ENCODE results near the gene FUT9.
"Not testable (repeated sequence)": the region's sequence is repeated elsewhere in the genome, so short reads cannot be mapped to it uniquely, and the experiment has no call there.

The FUT9 gene

GRCh38 chr6:96186516-96187195 is 170.9 kb downstream of the FUT9 start:
- no peak for DNase-seq

- DNase-seq = no peak
Measured at GRCh38 chr6:96194675-96195074, 178.9 kb downstream of the FUT9 start.

GRCh38 chr6:96195272-96195671 is 179.5 kb downstream of the FUT9 start:
- DNase-seq = no peak

- DNase-seq = no peak
Measured at GRCh38 chr6:96196633-96197032, 180.9 kb downstream of the FUT9 start.

GRCh38 chr6:96197241-96197640 is 181.5 kb downstream of the FUT9 start:
- DNase-seq = no peak

GRCh38 chr6:96202571-96202970 is 186.8 kb downstream of the FUT9 start:
- DNase-seq = no peak

- DNase-seq = no peak
Measured at GRCh38 chr6:96211341-96211740, 195.6 kb downstream of the FUT9 start.

- no peak for DNase-seq
Measured at GRCh38 chr6:96212066-96212465, 196.3 kb downstream of the FUT9 start.

GRCh38 chr6:96213784-96214183 is 198.0 kb downstream of the FUT9 start:
- DNase-seq = no peak

- no peak for DNase-seq
Measured at GRCh38 chr6:96223695-96224094, 207.9 kb downstream of the FUT9 start.

GRCh38 chr6:96227135-96227534 is 211.4 kb downstream of the FUT9 start:
- DNase-seq = no peak

- no peak for DNase-seq
Measured at GRCh38 chr6:96234444-96234843, 218.7 kb downstream of the FUT9 start.

- peak; percentile 2 for DNase-seq
Measured at GRCh38 chr6:96235927-96236326, 220.2 kb downstream of the FUT9 start.

GRCh38 chr6:96236471-96236870 is 220.7 kb downstream of the FUT9 start:
- DNase-seq = no peak

GRCh38 chr6:96237638-96238347 is 222.0 kb downstream of the FUT9 start:
- DNase-seq = no peak

GRCh38 chr6:96246563-96246962 is 230.8 kb downstream of the FUT9 start:
- DNase-seq = no peak

GRCh38 chr6:96249755-96250154 is 234.0 kb downstream of the FUT9 start:
- no peak for DNase-seq

- no peak for DNase-seq
Measured at GRCh38 chr6:96257751-96258150, 242.0 kb downstream of the FUT9 start.

GRCh38 chr6:96260787-96261430 is 245.1 kb downstream of the FUT9 start:
- not testable (repeated sequence) for DNase-seq
